Dedifferentiated amniotic fluid mesenchymal stem cell (primary cell): ENCODE data around the gene TRAM1L1.
A peak's percentile ranks its signal among the peaks of the same experiment; 100 is the strongest.

Experiments used
- DNase-seq: peaks from one replicate; pipeline ENCODE4 v3.0.0-alpha.2; 2016; ENCODE audit errors: extremely low spot score

TRAM1L1 gene

DNA sequence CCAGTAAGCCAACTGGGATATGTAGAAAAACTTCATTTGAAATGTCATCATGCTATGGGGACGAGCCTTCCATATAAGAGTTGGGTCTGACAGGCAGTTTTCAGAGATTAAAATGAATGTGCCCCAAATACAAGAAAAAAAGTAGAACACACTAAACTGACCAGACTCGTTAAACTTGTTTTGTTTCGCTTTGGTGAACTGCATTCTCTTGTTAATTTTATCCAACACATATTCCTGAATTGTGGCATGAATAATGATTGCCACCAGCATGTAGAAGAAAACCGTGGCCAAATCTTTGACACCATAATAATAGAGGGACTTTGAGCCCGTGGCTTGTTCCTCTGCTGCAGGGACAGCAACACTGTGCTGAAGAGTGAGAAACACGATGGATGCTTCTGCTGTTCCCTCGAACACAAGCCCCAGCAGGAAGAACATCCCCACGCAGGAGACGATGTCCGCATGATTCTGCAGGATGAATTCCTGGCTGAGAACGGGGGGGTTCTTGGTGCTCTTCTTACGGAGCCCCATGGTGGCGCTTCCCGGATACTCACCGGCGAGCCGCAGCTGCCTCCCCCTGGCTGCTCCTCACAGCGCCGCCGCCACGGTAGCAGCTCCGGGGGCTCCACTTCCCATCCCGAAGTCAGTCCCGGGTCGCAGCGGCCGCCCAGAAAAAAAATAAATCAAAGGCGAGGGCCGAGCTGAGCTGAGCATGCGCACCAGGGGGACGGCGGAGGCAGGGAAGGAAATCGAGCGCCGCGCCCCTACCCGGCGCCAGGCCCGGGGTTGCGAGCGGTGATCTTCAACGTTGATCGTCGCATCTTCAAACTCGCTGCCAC, at the start of gene TRAM1L1:
TRAM1L1 (minus strand) TSS at position 711 of the 836 bp plus-strand sequence; CDS start at position 528, 183 bp downstream.
- DNase-seq: peak; percentile 56

DNA sequence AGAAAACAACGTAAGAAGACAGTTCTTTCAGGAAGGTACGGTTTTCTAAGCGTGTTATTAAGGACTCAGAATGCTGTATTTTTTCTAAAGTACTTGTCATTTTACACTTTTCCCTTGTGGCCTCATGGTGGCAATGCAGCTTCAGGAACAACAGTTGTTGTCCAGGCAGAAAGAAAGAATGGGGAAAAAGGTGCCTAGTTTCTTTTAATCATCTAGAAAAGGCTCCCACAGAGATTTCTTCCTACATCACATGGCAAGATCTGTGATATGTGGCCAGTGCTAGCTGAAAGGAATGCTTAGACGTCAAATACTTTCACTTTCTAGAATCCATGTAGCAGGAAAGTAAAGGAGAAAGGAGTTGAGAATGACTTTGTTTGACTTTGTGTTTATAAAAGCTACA, 49.0 kb upstream of the TRAM1L1 start:
- DNase-seq: peak; percentile 81

DNA sequence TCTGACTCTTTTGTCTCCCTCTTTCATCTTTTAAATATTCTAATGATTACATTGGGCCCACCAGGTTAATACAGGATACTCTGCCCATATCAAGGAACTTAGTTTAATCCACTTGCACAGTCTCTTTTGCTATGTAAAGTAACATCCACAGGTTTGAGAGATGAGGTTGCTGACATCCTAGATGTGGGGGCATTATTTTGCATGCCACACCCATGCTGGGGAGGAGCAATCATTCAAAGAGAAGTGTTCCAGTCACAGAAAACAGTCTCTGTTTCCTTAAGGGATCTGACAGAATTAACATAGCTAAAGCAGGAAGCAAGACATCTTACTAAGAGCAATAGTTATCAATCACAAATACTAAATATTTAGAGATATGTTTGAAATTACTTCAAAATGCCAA, 11.5 kb upstream of the TRAM1L1 start:
- no peak for DNase-seq

DNA sequence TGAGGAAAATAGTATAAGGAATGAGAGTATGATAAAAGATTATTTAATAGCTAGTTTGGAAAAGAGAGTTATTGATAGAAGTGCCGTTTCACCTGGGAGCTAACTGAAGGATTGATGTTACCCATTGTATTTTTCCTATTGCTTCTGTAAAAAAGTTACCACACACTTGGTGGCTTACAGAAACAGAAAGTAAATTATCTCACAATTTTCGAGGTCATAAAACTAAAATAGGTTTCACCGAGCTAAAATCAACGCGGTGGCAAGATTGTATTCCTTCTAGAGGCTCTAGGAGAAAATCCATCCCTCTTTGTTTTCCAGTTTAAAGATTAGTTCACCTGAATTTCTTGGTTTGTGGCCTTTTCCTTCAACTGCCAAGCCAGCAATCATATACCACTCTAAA, 11.1 kb upstream of the TRAM1L1 start:
- DNase-seq: no peak

DNA sequence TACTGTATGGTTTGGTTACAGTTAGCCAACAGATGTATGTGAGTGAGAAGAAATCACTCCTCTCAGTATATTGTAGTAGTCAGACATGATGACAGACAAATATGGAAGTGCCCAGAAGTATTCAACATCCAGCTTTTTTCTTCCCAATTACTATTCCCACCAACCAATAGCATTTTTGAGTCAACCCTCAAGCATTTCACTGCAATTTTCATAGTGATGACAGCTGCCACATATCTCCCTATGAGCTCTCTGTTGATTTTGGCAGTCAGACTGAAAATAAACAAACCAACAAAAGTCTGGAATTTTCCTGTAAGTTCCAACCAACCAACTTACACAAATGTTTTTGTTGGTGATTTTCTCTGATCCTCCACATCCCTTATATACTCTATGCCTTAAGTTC, 8.2 kb upstream of the TRAM1L1 start:
- peak; percentile 54 for DNase-seq

DNA sequence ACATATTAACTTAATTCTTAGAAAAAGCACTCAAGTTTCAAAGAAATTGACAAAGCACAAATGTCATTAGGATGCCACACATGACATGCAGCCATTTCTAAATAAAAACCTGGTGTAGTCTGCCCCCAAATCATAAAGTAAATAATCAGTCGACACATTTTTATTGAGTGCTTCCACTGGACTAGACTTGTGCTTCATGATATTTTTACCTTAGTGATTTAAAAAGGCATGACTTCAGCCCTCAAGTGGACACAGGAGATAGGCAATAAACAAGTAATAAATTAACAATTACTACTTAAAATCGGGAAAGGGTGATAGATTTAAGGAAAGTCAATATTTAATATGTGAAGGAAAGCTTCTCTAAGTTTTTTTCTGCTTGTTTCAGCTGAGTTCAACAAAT, 7.6 kb downstream of the TRAM1L1 start:
- no peak for DNase-seq

DNA sequence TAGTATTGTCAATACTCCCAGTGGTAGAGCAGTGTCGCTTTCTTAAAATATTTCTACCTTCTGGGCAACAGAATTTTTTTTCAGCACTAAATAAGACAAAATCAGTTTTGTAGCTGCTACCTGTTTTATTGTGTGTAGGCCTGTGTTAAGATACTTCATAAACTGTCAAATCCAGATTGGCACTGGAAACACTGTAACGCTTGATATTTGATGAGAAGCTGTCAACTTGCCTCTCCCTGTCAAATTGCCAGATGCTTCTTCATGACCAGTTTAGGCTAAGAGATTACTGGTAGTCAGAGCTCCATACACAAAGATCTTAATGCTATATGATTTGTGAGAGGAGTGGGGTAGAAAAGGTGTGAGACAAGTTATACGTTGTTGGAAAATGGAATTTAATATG, 17.3 kb downstream of the TRAM1L1 start:
- DNase-seq: no peak

DNA sequence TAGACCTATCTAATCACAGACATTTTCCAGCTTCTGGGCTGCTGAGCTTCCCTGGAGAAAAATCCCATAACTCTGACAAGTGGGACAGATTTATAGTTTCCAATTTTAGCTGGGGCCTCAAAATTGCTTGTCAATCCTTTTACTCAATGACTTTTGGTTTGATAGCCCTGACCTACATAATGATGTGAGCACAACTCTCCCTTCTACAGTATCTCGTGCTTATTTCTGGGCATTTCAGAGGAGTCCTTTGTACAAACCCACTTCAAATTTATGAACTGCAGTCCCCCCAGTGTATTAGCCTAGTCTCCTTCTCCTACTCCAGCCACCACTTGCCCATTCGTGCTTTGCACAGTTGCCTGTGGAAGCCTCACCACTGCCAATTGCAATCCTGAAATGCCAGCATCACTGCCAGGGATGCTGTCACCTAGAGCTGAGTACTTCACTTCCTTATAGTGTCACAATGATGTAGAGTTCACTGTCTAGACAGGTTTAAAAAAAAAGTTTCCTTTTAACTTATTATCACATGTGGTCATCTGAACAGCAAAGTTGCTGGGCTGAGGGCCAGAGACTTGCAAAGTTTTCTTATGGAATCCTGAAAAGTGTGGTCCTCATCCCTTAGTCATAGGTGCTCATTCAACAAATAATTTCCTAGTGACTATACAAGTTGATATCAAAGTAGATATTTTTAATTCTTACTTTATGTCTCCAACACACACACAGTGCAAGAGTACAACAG, 21.2 kb downstream of the TRAM1L1 start:
- no peak for DNase-seq

DNA sequence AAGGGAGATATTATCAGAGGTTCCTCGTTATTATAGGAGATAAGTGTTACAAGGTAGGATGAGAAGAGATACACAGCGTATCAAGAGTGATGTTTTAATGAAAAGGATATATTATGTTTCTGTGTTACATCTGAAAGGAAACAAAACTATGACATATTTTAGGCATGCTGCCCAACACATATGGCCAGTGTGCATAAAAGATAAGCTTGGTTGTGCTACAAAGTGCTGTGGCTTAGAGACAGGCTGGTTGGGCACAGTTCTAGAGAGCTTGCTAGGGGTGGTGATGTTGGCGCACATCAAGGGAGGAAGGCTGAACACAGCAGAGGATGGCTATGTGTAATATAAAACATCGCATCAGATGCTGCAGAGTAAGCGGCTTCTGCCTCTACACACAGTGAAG, 42.4 kb downstream of the TRAM1L1 start:
- DNase-seq: no peak
